H9 (cell line): Measurements from ENCODE around the gene TBC1D5. TPM values are rescaled to one million over a fixed set of nuclear protein-coding genes. Genes with fewer than 3 reads are reported as not detected.

Experiments used
- DNase-seq: peaks from one replicate; pipeline ENCODE4 v3.0.0-alpha.2; 2017
- H2AFZ ChIP-seq: one replicate; pipeline ENCODE4 v1.6.1; 2013; ENCODE audit warnings: mild to moderate bottlenecking, low read length, control low read depth, moderate library complexity
- H2AK5ac ChIP-seq: 2 replicates; pipeline ENCODE4 v1.6.1; 2013; ENCODE audit warnings: low read length, control low read depth, mixed read lengths; ENCODE audit not compliant: insufficient read length
- H2BK120ac ChIP-seq: one replicate; pipeline ENCODE4 v1.6.1; 2013; ENCODE audit warnings: low read depth, mild to moderate bottlenecking, low read length, control low read depth, inconsistent platforms; ENCODE audit not compliant: poor library complexity, severe bottlenecking
- H2BK12ac ChIP-seq: 2 replicates; pipeline ENCODE4 v1.6.1; 2013; ENCODE audit warnings: low read length, control low read depth, mixed read lengths, low read depth; ENCODE audit not compliant: insufficient read length
- H2BK15ac ChIP-seq: 2 replicates; pipeline ENCODE4 v1.6.1; 2013; ENCODE audit warnings: low read depth, low read length, control low read depth
- H2BK20ac ChIP-seq: one replicate; pipeline ENCODE4 v1.6.1; 2013; ENCODE audit warnings: low read depth, mild to moderate bottlenecking, low read length, control low read depth, inconsistent platforms; ENCODE audit not compliant: poor library complexity, severe bottlenecking
- H2BK5ac ChIP-seq: 2 replicates; pipeline ENCODE4 v1.6.1; 2013; ENCODE audit warnings: low read length, control low read depth, mixed read lengths; ENCODE audit not compliant: insufficient read length
- H3K14ac ChIP-seq: 2 replicates; pipeline ENCODE4 v1.6.1; 2013; ENCODE audit warnings: low read length, control low read depth; ENCODE audit not compliant: insufficient read depth
- H3K18ac ChIP-seq: 2 replicates; pipeline ENCODE4 v1.6.1; 2013; ENCODE audit warnings: low read depth, mild to moderate bottlenecking, mixed read lengths, low read length, control low read depth; ENCODE audit not compliant: insufficient read length
- H3K23ac ChIP-seq: 2 replicates; pipeline ENCODE4 v1.6.1; 2013; ENCODE audit warnings: low read length, control low read depth, mixed read lengths, low read depth; ENCODE audit not compliant: insufficient read length
- H3K23me2 ChIP-seq: 2 replicates; pipeline ENCODE4 v1.6.1; 2013; ENCODE audit warnings: low read depth, mild to moderate bottlenecking, mixed read lengths, low read length, control low read depth; ENCODE audit not compliant: insufficient read length, poor library complexity, severe bottlenecking
- H3K27ac ChIP-seq: 2 replicates; pipeline ENCODE4 v1.5.1; 2013; ENCODE audit warnings: low read length, control low read depth, mixed read lengths, low read depth; ENCODE audit not compliant: insufficient read length
- H3K27me3 ChIP-seq: 2 replicates; pipeline ENCODE4 v1.6.1; 2013; ENCODE audit warnings: low read length, control low read depth, inconsistent platforms; ENCODE audit not compliant: insufficient read depth
- H3K4ac ChIP-seq: 2 replicates; pipeline ENCODE4 v1.6.1; 2013; ENCODE audit warnings: low read depth, mild to moderate bottlenecking, control low read depth, inconsistent platforms, low read length, moderate library complexity
- H3K4me1 ChIP-seq: 2 replicates; pipeline ENCODE4 v1.6.1; 2013; ENCODE audit warnings: low read length, control low read depth, inconsistent platforms; ENCODE audit not compliant: insufficient read depth
- H3K4me2 ChIP-seq: 2 replicates; pipeline ENCODE4 v1.6.1; 2013; ENCODE audit warnings: low read length, control low read depth, mixed read lengths; ENCODE audit not compliant: insufficient read length, insufficient read depth
- H3K56ac ChIP-seq: 2 replicates; pipeline ENCODE4 v1.6.1; 2013; ENCODE audit warnings: low read depth, mild to moderate bottlenecking, mixed read lengths, low read length, control low read depth; ENCODE audit not compliant: insufficient read length
- H3K79me1 ChIP-seq: 2 replicates; pipeline ENCODE4 v1.6.1; 2013; ENCODE audit warnings: low read depth, mild to moderate bottlenecking, moderate library complexity, low read length, control low read depth, inconsistent platforms; ENCODE audit not compliant: insufficient read depth, poor library complexity, severe bottlenecking
- H3K79me2 ChIP-seq: 2 replicates; pipeline ENCODE4 v1.6.1; 2013; ENCODE audit warnings: low read length, control low read depth, inconsistent platforms; ENCODE audit not compliant: insufficient read depth
- H3K9ac ChIP-seq: 2 replicates; pipeline ENCODE4 v1.6.1; 2013; ENCODE audit warnings: low read length, control low read depth, mixed read lengths; ENCODE audit not compliant: insufficient read length; ENCODE audit errors: extremely low read depth
- H3K9me3 ChIP-seq: one replicate; pipeline ENCODE4 v1.6.1; 2013; ENCODE audit warnings: low read depth, low read length, inconsistent platforms; ENCODE audit not compliant: control insufficient read depth
- H3T11ph ChIP-seq: one replicate; pipeline ENCODE4 v1.6.1; 2013; ENCODE audit warnings: mild to moderate bottlenecking, low read length, control low read depth, inconsistent platforms
- H4K20me1 ChIP-seq: one replicate; pipeline ENCODE4 v1.6.1; 2013; ENCODE audit not compliant: control insufficient read depth, insufficient read length, insufficient read depth
- H4K5ac ChIP-seq: 2 replicates; pipeline ENCODE4 v1.6.1; 2013; ENCODE audit warnings: low read depth, mild to moderate bottlenecking, mixed read lengths, low read length, control low read depth; ENCODE audit not compliant: insufficient read length
- H4K8ac ChIP-seq: replicated peaks from 2 replicates; pipeline ENCODE4 v1.6.1; 2013; ENCODE audit warnings: low read length, control low read depth, mixed read lengths, low read depth; ENCODE audit not compliant: insufficient read length
- H4K91ac ChIP-seq: 2 replicates; pipeline ENCODE4 v1.6.1; 2013; ENCODE audit warnings: low read depth, mild to moderate bottlenecking, moderate library complexity, mixed read lengths, low read length, control low read depth; ENCODE audit not compliant: insufficient read length
- H3K27ac Mint-ChIP-seq, 3 experiments: 2 replicates in 2 of 3; 3 replicates in 1 of 3; pipeline ENCODE4 v1.8.0; 2020 to 2021; ENCODE audit warnings: mixed read lengths in 3 of 3, mild to moderate bottlenecking in 1 of 3, moderate library complexity in 1 of 3
- H3K27me3 Mint-ChIP-seq: 2 replicates; pipeline ENCODE4 v1.8.0; 2021; ENCODE audit warnings: low read depth, mild to moderate bottlenecking, moderate library complexity, mixed read lengths
- H3K36me3 Mint-ChIP-seq, 3 experiments: 2 replicates in 2 of 3; 3 replicates in 1 of 3; pipeline ENCODE4 v1.8.0; 2020 to 2021; ENCODE audit warnings: low read depth in 3 of 3, mixed read lengths in 3 of 3; ENCODE audit not compliant: insufficient read depth in 1 of 3
- H3K4me1 Mint-ChIP-seq, 2 experiments: 2 replicates each; pipeline ENCODE4 v1.8.0; 2020; ENCODE audit warnings: mixed read lengths in 2 of 2
- H3K4me3 Mint-ChIP-seq, 2 experiments: 2 replicates in 1 of 2; 3 replicates in 1 of 2; pipeline ENCODE4 v1.8.0; 2020 to 2021; ENCODE audit warnings: mild to moderate bottlenecking in 2 of 2, mixed read lengths in 2 of 2, moderate library complexity in 1 of 2
- H3K9me3 Mint-ChIP-seq, 2 experiments: 2 replicates in 1 of 2; 3 replicates in 1 of 2; pipeline ENCODE4 v1.8.0; 2020; ENCODE audit warnings: mild to moderate bottlenecking in 2 of 2, mixed read lengths in 2 of 2, moderate library complexity in 1 of 2
- CTCF ChIP-seq: fragments of 200-600 bp; sonication (generic); conservative IDR thresholded peaks from 3 replicates; pipeline ENCODE4 v1.8.0; 2021; ENCODE audit warnings: antibody characterized with exemption, mild to moderate bottlenecking
- WGBS: extraction: QIAGEN DNeasy Blood & Tissue Kit; methylation state at CpG from one replicate; pipeline ENCODE4 v1.1.7; 2013; ENCODE audit warnings: missing lambda C conversion rate, low lambda C conversion rate, mixed read lengths; ENCODE audit not compliant: insufficient read length; ENCODE audit errors: extremely low coverage; 5-methylcytosine and 5-hydroxymethylcytosine counted together
- total RNA-seq: library from RNA; stranded (reverse); gene quantifications from 2 replicates; pipeline ENCODE4 v1.2.1, GENCODE V29; 2021

The TBC1D5 gene
- total RNA-seq, 1 experiment from 2014 or later, result 25.0 TPM

GRCh38 chr3:17749705-17750293 lies 7.4 kb upstream of the TBC1D5 start:
- WGBS, result no CpG with 5 or more reads among the region's 3 CpGs
- Histone ChIP-seq H4K5ac (no peak overlapping the region), H4K91ac (no peak overlapping the region), H2BK5ac (no peak overlapping the region), H3T11ph (no peak overlapping the region), H3K79me1 (no peaks in the 10 kb centered on the region), H3K4ac (no peak overlapping the region), H2AK5ac (no peak overlapping the region), H3K18ac (no peak overlapping the region), H3K27ac (no peak overlapping the region), H4K20me1 (no peaks in the 10 kb centered on the region), H3K79me2 (no peaks in the 10 kb centered on the region), H3K56ac (no peak overlapping the region), H3K4me1 (no peaks in the 10 kb centered on the region), H2AFZ (no peak overlapping the region), H2BK20ac (no peak overlapping the region), H2BK15ac (no peak overlapping the region), H3K23me2 (no peaks in the 10 kb centered on the region), H3K4me2 (no peak overlapping the region), H2BK12ac (no peak overlapping the region), H3K23ac (no peak overlapping the region), H3K9me3 (no peaks in the 10 kb centered on the region), H2BK120ac (no peak overlapping the region), H4K8ac (no peak overlapping the region), H3K27me3 (no peaks in the 10 kb centered on the region), H3K14ac (no peak overlapping the region), H3K9ac (no peak overlapping the region)
- no peaks in the 10 kb centered on the region for H3K27me3 Mint-ChIP-seq
- H3K36me3 Mint-ChIP-seq, result no peaks in the 10 kb centered on the region
- no peak overlapping the region; a peak in 1 of 7 replicates for H3K27ac Mint-ChIP-seq
- DNase-seq, result no peak
- H3K4me1 Mint-ChIP-seq, result peaks cover 5 to 11% of the 10 kb centered on the region in 2 experiments; a peak in 3 of 4 replicates
- no peak overlapping the region for H3K4me3 Mint-ChIP-seq
- no peaks in the 10 kb centered on the region for H3K9me3 Mint-ChIP-seq
- no peak for TF ChIP-seq CTCF
